Placental pericyte (primary cell): Measurements from ENCODE around the gene KIR3DL2. TPM values are rescaled to one million over a fixed set of nuclear protein-coding genes. Genes with fewer than 3 reads are reported as not detected.
A peak's percentile ranks its signal among the peaks of the same experiment; 100 is the strongest.

Experiments
- small RNA-seq: library from RNA; depleted of rRNA; stranded (forward); fragments of <200 nt; gene quantifications from one replicate; pipeline ENCODE3, GENCODE V24; 2012; ENCODE audit warnings: low replicate concordance
- total RNA-seq: library from RNA; depleted of rRNA; stranded (reverse); fragments of >200 nt; gene quantifications from 2 replicates; pipeline ENCODE4 v1.2.3, GENCODE V29; 2012

Gene KIR3DL2
- total RNA-seq = not detected in 2 replicates

GRCh38 chr19:54850061-54850640, at the start of gene KIR3DL2:
Gene KIR3DL2, plus strand, starts transcription at chr19:54850443. Its CDS starts 33 bp downstream, at chr19:54850476.

GRCh38 chr19:54803410-54803809, 46.8 kb upstream of the KIR3DL2 start, which contains the start of gene KIR2DL4:
Gene KIR2DL4, plus strand, starts transcription at chr19:54803610. Its CDS starts 42 bp downstream, at chr19:54803652.

GRCh38 chr19:54816251-54816650, 34.0 kb upstream of the KIR3DL2 start, which contains the start of gene KIR3DL1:
Gene KIR3DL1, plus strand, starts transcription at chr19:54816468.

GRCh38 chr19:54832496-54832895, 17.7 kb upstream of the KIR3DL2 start, which contains the start of gene KIR2DS4:
Gene KIR2DS4, plus strand, starts transcription at chr19:54832676.

GRCh38 chr19:54873990-54874389, 23.7 kb downstream of the KIR3DL2 start, which contains the start of gene FCAR:
Gene FCAR, plus strand, starts transcription at chr19:54874235. Its CDS starts 55 bp downstream, at chr19:54874290.

GRCh38 chr19:54905803-54906511, 55.7 kb downstream of the KIR3DL2 start, which contains the start of gene NCR1:
Gene NCR1, plus strand, starts transcription at chr19:54906148. Its CDS starts 40 bp downstream, at chr19:54906188.

Small RNA genes within 50 kb of the gene (small RNA-seq; reads per million reads assigned to genes)
- 0.94 reads per million, percentile 42 among the genes with 10 or more reads in this experiment for gene RNU6-222P

Other genes with a start within 250 kb of the KIR3DL2 start
- not detected in 2 replicates for gene LILRB1, start 220.0 kb upstream of the KIR3DL2 start, total RNA-seq
- gene LILRB4, start 187.5 kb upstream of the KIR3DL2 start, total RNA-seq = 0.14 TPM in 1 of 2 replicates, not detected in the other
- gene KIR3DL3, start 126.0 kb upstream of the KIR3DL2 start, total RNA-seq = not detected in 2 replicates
- gene KIR2DL3, start 111.9 kb upstream of the KIR3DL2 start, total RNA-seq = not detected in 2 replicates
- gene KIR2DL1, start 80.7 kb upstream of the KIR3DL2 start, total RNA-seq = not detected in 2 replicates
- not detected in 2 replicates for gene KIR2DL4, start 46.8 kb upstream of the KIR3DL2 start, total RNA-seq
- not detected in 2 replicates for gene KIR3DL1, start 34.0 kb upstream of the KIR3DL2 start, total RNA-seq
- gene KIR2DS4, start 17.8 kb upstream of the KIR3DL2 start, total RNA-seq = not detected in 2 replicates
- gene FCAR, start 23.8 kb downstream of the KIR3DL2 start, total RNA-seq = not detected in 2 replicates
- gene NCR1, start 55.7 kb downstream of the KIR3DL2 start, total RNA-seq = not detected in 2 replicates
- not detected in 2 replicates for gene NLRP7, start 97.1 kb downstream of the KIR3DL2 start, total RNA-seq
- 10.3 and 12.2 TPM in 2 replicates for gene NLRP2, start 115.9 kb downstream of the KIR3DL2 start, total RNA-seq
- gene GP6, start 187.8 kb downstream of the KIR3DL2 start, total RNA-seq = 0.22 TPM in 1 of 2 replicates, not detected in the other
- gene RDH13, start 212.7 kb downstream of the KIR3DL2 start, total RNA-seq = 4.4 and 9.2 TPM in 2 replicates
- 0.88 and 3.1 TPM in 2 replicates for gene EPS8L1, start 225.4 kb downstream of the KIR3DL2 start, total RNA-seq